GM23338 (cell line): ENCODE results near the gene ATG9A.

Experiments
- CREB1 ChIP-seq: fragments of 250-450 bp; sonication (Bioruptor Pico); IDR thresholded peaks from 2 replicates; pipeline ENCODE4 v1.5.0; 2020; ENCODE audit warnings: low read depth, mild to moderate bottlenecking, moderate library complexity
- CTCF ChIP-seq, 2 experiments: fragments of 200-600 bp in 1 of 2; sonication (generic) in 1 of 2; conservative IDR thresholded peaks; 2 replicates each; pipeline versions ENCODE4 v1.5.1 to v1.6.1; 2016 to 2017; ENCODE audit warnings: antibody characterized with exemption in 2 of 2, low read depth in 2 of 2, mild to moderate bottlenecking in 2 of 2, moderate library complexity in 1 of 2
- ETS1 ChIP-seq: IDR thresholded peaks from 2 replicates; pipeline ENCODE4 v1.6.1; 2016; ENCODE audit warnings: antibody characterized with exemption
- EZH2 ChIP-seq: fragments of 200-600 bp; sonication (generic); IDR thresholded peaks from one replicate; pipeline ENCODE4 v1.8.0; 2017; ENCODE audit warnings: antibody characterized with exemption, mild to moderate bottlenecking, low read depth; ENCODE audit not compliant: unreplicated experiment
- EZH2phosphoT487 ChIP-seq: fragments of 200-600 bp; sonication (generic); IDR thresholded peaks from one replicate; pipeline ENCODE4 v1.8.1; 2018; ENCODE audit warnings: antibody characterized with exemption; ENCODE audit not compliant: unreplicated experiment
- JUNB ChIP-seq: IDR thresholded peaks from one replicate; pipeline ENCODE4 v1.6.1; 2016; ENCODE audit warnings: antibody characterized with exemption; ENCODE audit not compliant: unreplicated experiment
- POLR2AphosphoS5 ChIP-seq: IDR thresholded peaks from 2 replicates; pipeline ENCODE4 v1.6.1; 2016; ENCODE audit warnings: antibody characterized with exemption, low read depth
- REST ChIP-seq: IDR thresholded peaks from one replicate; pipeline ENCODE4 v1.6.1; 2018; ENCODE audit warnings: antibody characterized with exemption; ENCODE audit not compliant: unreplicated experiment
- STAT1 ChIP-seq: IDR thresholded peaks from one replicate; pipeline ENCODE4 v1.6.1; 2016; ENCODE audit warnings: antibody characterized with exemption; ENCODE audit not compliant: unreplicated experiment
- ZNF114 ChIP-seq: fragments of 250-450 bp; sonication (Bioruptor Pico); IDR thresholded peaks from 2 replicates; pipeline ENCODE4 v1.5.0; 2020; ENCODE audit warnings: mild to moderate bottlenecking, moderate library complexity
- ZNF462 ChIP-seq: fragments of 250-450 bp; sonication (Bioruptor Pico); IDR thresholded peaks from 2 replicates; pipeline ENCODE4 v1.5.0; 2020; ENCODE audit warnings: mild to moderate bottlenecking, moderate library complexity

- TF ChIP-seq CTCF (conservative IDR thresholded peaks at IDR 0.05; ENCODE audit: low read depth in 2 of 2) (no peak), POLR2AphosphoS5 (no peak), EZH2 (no peak), JUNB (no peak), REST (no peak), ZNF462 (CRISPR knock-in tag) (no peak), EZH2phosphoT487 (no peak), ETS1 (no peak), STAT1 (no peak), ZNF114 (CRISPR knock-in tag) (no peak), CREB1 (CRISPR knock-in tag) (no peak)
Measured at GRCh38 chr2:219179601-219180465, 49.6 kb downstream of the ATG9A start.
